ENCODE results near the gene TEX29. TPM values are rescaled to one million over a fixed set of nuclear protein-coding genes. Genes with fewer than 3 reads are reported as not detected.

The TEX29 gene
- total RNA-seq, 1 donor from 2014 or later: not detected

- no peak for TF ChIP-seq CTCF (conservative IDR thresholded peaks at IDR 0.05; ENCODE audit: low read depth, low read length)
- H3K4me3 ChIP-seq (ENCODE audit: low read depth, low read length): no peak overlapping the region
- no peak for DNase-seq (ENCODE audit: low read depth)
Observed at GRCh38 chr13:111325146-111325890, 4.9 kb downstream of the TEX29 start.

GRCh38 chr13:111325941-111326620 lies 5.6 kb downstream of the TEX29 start:
- no peak for TF ChIP-seq CTCF (conservative IDR thresholded peaks at IDR 0.05; ENCODE audit: low read depth, low read length)
- no peak overlapping the region for H3K4me3 ChIP-seq (ENCODE audit: low read depth, low read length)
- DNase-seq (ENCODE audit: low read depth): no peak

- TF ChIP-seq CTCF (conservative IDR thresholded peaks at IDR 0.05; ENCODE audit: low read depth, low read length): no peak
- DNase-seq (ENCODE audit: low read depth): no peak
Observed at GRCh38 chr13:111326621-111326965, 6.2 kb downstream of the TEX29 start.

GRCh38 chr13:111326981-111327642 lies 6.7 kb downstream of the TEX29 start:
- H3K4me3 ChIP-seq (ENCODE audit: low read depth, low read length): no peak overlapping the region
- DNase-seq (ENCODE audit: low read depth): no peak
- TF ChIP-seq CTCF (conservative IDR thresholded peaks at IDR 0.05; ENCODE audit: low read depth, low read length): no peak

More at GRCh38 chr13:111326621-111326965, 6.2 kb downstream of the TEX29 start:
- no peak overlapping the region for H3K4me3 ChIP-seq (ENCODE audit: low read depth, low read length)

- TF ChIP-seq CTCF (conservative IDR thresholded peaks at IDR 0.05; ENCODE audit: low read depth, low read length): no peak
- no peak for DNase-seq (ENCODE audit: low read depth)
- no peak overlapping the region for H3K4me3 ChIP-seq (ENCODE audit: low read depth, low read length)
Observed at GRCh38 chr13:111327730-111328573, 7.5 kb downstream of the TEX29 start.

- no peak overlapping the region for H3K4me3 ChIP-seq (ENCODE audit: low read depth, low read length)
- no peak for DNase-seq (ENCODE audit: low read depth)
- TF ChIP-seq CTCF (conservative IDR thresholded peaks at IDR 0.05; ENCODE audit: low read depth, low read length): no peak
Observed at GRCh38 chr13:111328574-111329410, 8.3 kb downstream of the TEX29 start.
